Thyroid gland (tissue), 4 donors: ENCODE measurements around the gene CDH23.

Experiments
- POLR2A ChIP-seq, 2 donors: fragments of 450-650 bp; IDR thresholded peaks; one replicate each; pipeline ENCODE4 v1.6.1; 2017; ENCODE audit warnings: antibody characterized with exemption in 2 of 2, mild to moderate bottlenecking in 2 of 2, moderate library complexity in 1 of 2
- TF ChIP-seq, protein P1 (sequence below), 6 experiments: fragments of 200-600 bp in 3 of 6; fragments of 450-650 bp in 3 of 6; sonication (generic) in 3 of 6; IDR thresholded peaks; one replicate each; pipeline ENCODE4 v1.5.1; 2016 to 2019; ENCODE audit warnings: antibody characterized with exemption in 6 of 6, mild to moderate bottlenecking in 2 of 6, inconsistent platforms in 1 of 6, moderate library complexity in 1 of 6

GRCh38 chr10:71467569-71468362, 71.0 kb downstream of the CDH23 start:
- TF ChIP-seq, protein P1, sequence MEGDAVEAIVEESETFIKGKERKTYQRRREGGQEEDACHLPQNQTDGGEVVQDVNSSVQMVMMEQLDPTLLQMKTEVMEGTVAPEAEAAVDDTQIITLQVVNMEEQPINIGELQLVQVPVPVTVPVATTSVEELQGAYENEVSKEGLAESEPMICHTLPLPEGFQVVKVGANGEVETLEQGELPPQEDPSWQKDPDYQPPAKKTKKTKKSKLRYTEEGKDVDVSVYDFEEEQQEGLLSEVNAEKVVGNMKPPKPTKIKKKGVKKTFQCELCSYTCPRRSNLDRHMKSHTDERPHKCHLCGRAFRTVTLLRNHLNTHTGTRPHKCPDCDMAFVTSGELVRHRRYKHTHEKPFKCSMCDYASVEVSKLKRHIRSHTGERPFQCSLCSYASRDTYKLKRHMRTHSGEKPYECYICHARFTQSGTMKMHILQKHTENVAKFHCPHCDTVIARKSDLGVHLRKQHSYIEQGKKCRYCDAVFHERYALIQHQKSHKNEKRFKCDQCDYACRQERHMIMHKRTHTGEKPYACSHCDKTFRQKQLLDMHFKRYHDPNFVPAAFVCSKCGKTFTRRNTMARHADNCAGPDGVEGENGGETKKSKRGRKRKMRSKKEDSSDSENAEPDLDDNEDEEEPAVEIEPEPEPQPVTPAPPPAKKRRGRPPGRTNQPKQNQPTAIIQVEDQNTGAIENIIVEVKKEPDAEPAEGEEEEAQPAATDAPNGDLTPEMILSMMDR (IDR thresholded peaks at IDR 0.05): no peak
- TF ChIP-seq POLR2A (IDR thresholded peaks at IDR 0.05): no peak
